Aorta (tissue), 5 donors: Measurements from ENCODE around the gene FNDC3B. TPM values are rescaled to one million over a fixed set of nuclear protein-coding genes. Genes with fewer than 3 reads are reported as not detected.

Experiments used
- ATAC-seq: fragments of 200-7000 bp; cut with Tn5 transposase; one replicate; pipeline ENCODE4 v1.9.1; 2022; ENCODE audit warnings: moderate library complexity; ENCODE audit not compliant: low FRiP score
- DNase-seq, 2 donors: peaks; one replicate each; pipeline ENCODE4 v3.0.0-alpha.2; 2020
- H3K27ac ChIP-seq, 2 donors: one replicate each; pipeline ENCODE4 v1.5.1; 2013; ENCODE audit warnings: low read length in 2 of 2, mild to moderate bottlenecking in 2 of 2, moderate library complexity in 2 of 2, control low read depth in 1 of 2, inconsistent platforms in 1 of 2, low read depth in 1 of 2
- H3K27me3 ChIP-seq, 2 donors: one replicate each; pipeline ENCODE4 v1.6.1; 2013; ENCODE audit warnings: control low read depth in 1 of 2, low read length in 1 of 2, mild to moderate bottlenecking in 1 of 2, moderate library complexity in 1 of 2; ENCODE audit not compliant: insufficient read depth in 2 of 2, control insufficient read depth in 1 of 2
- H3K36me3 ChIP-seq, 2 donors: one replicate each; pipeline ENCODE4 v1.6.1; 2013; ENCODE audit warnings: control low read depth in 1 of 2, low read length in 1 of 2, mild to moderate bottlenecking in 1 of 2; ENCODE audit not compliant: insufficient read depth in 2 of 2, control insufficient read depth in 1 of 2
- H3K4me1 ChIP-seq, 2 donors: one replicate each; pipeline ENCODE4 v1.6.1; 2013; ENCODE audit warnings: low read length in 2 of 2, control low read depth in 1 of 2, mild to moderate bottlenecking in 1 of 2, moderate library complexity in 1 of 2; ENCODE audit not compliant: insufficient read depth in 2 of 2, control insufficient read depth in 1 of 2
- H3K4me3 ChIP-seq, 2 donors: one replicate each; pipeline ENCODE4 v1.5.1; 2013; ENCODE audit warnings: low read length in 2 of 2, control low read depth in 1 of 2, mild to moderate bottlenecking in 1 of 2
- H3K9me3 ChIP-seq: one replicate; pipeline ENCODE4 v1.6.1; 2013; ENCODE audit warnings: mild to moderate bottlenecking, low read length; ENCODE audit not compliant: control insufficient read depth
- WGBS, 2 donors: extraction: QIAGEN DNeasy Blood & Tissue Kit; methylation state at CpG; one replicate each; pipeline ENCODE4 v1.1.7; 2013; 5-methylcytosine and 5-hydroxymethylcytosine counted together
- intact Hi-C, 2 donors: fragments of 100-400 bp; cut with DNase I; formaldehyde crosslinking; loops; one replicate each; pipeline versions ENCODE4 v1.14.2 to v1.15.0; 2022
- polyA plus RNA-seq, 2 donors: library from polyadenylated mRNA; stranded (reverse); fragments of 200-250 nt; gene quantifications; one replicate each; pipeline ENCODE4 v1.2.3, GENCODE V29; 2013
- total RNA-seq, 2 donors: library from RNA; stranded (reverse); fragmentation: NEBNext Ultra II Directional; extraction: Animal tissue kit (Norgen Biotek cat#: 25700); gene quantifications; one replicate each; pipeline ENCODE4 v1.2.1, GENCODE V29; 2021
- donor health status: healthy with polysubstance abuse.
- donor health status: Bipolar disorder and iron deficiency.
- donor health status: DM: no; HTN: no; CAD: no.
- donor health status: DM: no; HTN: no; CAD: no.
- donor health status: DM: yes; HTN: yes; CAD: no.

Gene FNDC3B
- total and polyA plus RNA-seq, 4 donors: 12.5 to 239 (median 120) TPM

DNA sequence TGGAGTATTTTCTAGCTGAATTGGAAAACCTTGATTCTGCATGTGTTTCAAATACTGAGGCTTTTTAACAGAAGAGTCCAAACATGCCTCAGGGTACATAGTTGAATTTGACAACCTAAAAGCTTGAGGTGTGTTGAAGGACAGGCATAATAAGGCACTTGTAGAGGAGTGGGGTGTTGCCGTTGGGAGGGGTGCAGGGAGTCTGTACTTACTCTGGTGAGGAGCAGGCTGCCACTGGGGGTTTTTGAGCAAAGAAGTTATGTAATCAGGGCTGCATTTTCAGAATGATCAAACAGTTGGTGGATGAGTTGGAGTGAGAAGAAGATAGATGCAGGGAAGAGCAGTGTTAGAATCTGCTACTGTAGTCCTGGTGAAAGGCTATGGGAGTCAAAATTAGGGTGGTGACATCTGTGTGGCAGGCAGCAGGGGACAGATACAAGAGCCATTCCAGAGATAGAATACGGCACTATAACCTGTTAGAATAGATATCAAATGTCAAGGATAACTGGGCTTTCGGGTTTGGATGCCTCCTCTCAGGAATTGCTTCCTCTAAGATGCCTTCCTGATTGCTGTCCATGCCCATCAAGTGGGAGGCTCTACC is 247.3 kb downstream of the FNDC3B start:
- ATAC-seq: no peak
- no peaks in the 10 kb centered on the region for H3K36me3 ChIP-seq
- intact Hi-C loops: no loop called here

DNA sequence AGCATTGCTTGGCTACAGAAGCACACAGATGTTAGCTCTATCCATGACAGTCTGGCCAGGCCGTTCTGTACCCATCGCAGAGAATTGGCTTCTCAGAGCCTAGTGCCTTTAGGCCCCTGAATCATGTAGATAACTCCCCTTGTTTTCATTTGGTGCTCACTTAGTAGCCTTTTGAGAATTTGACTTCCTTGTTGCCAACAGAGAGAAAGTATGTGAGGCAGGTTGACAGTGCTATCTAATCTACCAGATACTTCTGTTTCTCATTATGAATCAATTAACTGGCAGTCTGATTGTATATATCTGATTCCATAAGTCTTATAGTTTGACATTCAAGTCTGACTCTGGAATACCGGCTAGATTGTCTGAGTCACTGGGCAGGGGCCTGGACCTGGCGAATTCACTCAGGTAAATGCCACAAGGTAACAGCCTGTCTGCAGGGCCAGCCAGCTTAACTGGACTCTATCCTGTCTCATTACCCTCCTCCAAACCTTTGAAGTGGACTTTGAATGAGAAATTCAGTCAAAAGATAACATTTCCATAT is 248.6 kb downstream of the FNDC3B start:
- H3K9me3 ChIP-seq: no peaks in the 10 kb centered on the region
- WGBS, 2 donors: 59 to 64% methylated on average over 4 of the region's 4 CpGs
- intact Hi-C loops: no loop called here
- H3K4me1 ChIP-seq: peaks cover 3 to 4% of the 10 kb centered on the region in 2 donors
- H3K27ac ChIP-seq: peak overlapping the region in 1 of 2 donors; percentile 48
- H3K4me3 ChIP-seq: no peak overlapping the region
- DNase-seq (no peak), ATAC-seq (no peak)
- H3K36me3 ChIP-seq: no peaks in the 10 kb centered on the region
- H3K27me3 ChIP-seq: no peaks in the 10 kb centered on the region

More for the DNA sequence above, 247.3 kb downstream of the FNDC3B start:
- no peak overlapping the region for H3K27ac ChIP-seq
- no peaks in the 10 kb centered on the region for H3K27me3 ChIP-seq
- DNase-seq: no peak
- peaks cover 0 to 8% of the 10 kb centered on the region in 2 donors for H3K4me1 ChIP-seq
- H3K4me3 ChIP-seq: no peak overlapping the region
- H3K9me3 ChIP-seq: no peaks in the 10 kb centered on the region
- WGBS, 2 donors: 63 to 71% methylated on average over 3 of the region's 3 CpGs

DNA sequence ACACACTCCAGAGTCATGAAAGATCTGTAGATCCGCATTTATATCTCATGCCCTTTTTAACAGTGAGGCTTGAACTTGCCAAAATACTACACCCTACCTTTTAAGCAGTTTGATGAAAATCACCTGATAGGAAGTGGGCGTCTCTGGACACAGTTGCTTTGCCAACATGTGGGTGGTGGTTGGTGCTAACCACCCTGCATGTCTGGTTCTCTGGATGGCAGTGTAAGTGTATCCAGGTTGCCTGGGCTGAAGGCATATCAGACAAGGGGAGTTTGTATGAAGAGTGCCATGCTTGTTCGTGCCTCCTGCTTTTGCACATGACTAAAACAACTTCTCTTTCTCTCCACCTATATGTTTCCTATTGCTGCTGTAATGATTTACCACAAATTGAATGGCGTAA is 249.3 kb downstream of the FNDC3B start:
- WGBS, 2 donors: 77 to 82% methylated on average over 4 of the region's 4 CpGs
- no peak for ATAC-seq

DNA sequence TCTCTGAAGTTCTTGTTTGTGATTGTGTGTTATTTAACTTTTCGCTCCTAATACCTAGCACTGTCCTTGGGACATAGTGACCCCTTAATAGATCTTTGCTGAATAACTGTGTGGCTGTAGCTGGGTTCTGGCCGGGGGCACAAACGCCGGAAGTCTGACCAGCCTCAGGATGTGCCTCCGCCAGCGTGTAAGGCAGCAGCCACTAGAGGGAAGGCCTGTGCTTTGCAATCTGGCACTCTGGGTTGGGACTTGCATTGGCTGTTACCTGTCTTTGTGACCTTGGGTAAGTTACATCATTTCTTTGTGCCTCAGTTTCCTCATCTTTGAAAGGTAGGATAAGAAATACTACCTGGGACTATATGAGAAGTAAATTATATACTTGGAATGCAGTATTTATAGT is 250.2 kb downstream of the FNDC3B start:
- peak; percentile 67 for ATAC-seq
- DNase-seq: peak in 1 of 2 donors; percentile 65
- Histone ChIP-seq H3K27ac (no peak overlapping the region), H3K4me1 (peaks cover 0 to 3% of the 10 kb centered on the region in 2 donors), H3K27me3 (no peaks in the 10 kb centered on the region), H3K9me3 (no peaks in the 10 kb centered on the region), H3K4me3 (no peak overlapping the region), H3K36me3 (peaks cover 0 to 2% of the 10 kb centered on the region in 2 donors)
- WGBS, 2 donors: 55 to 63% methylated on average over 6 of the region's 6 CpGs
- intact Hi-C loops: no loop called here

More for the DNA sequence above, 249.3 kb downstream of the FNDC3B start:
- Histone ChIP-seq H3K27me3 (no peaks in the 10 kb centered on the region), H3K4me1 (peaks cover 3 to 4% of the 10 kb centered on the region in 2 donors), H3K9me3 (no peaks in the 10 kb centered on the region), H3K27ac (peak overlapping the region in 1 of 2 donors; percentile 17), H3K4me3 (no peak overlapping the region), H3K36me3 (no peaks in the 10 kb centered on the region)
- intact Hi-C loops: no loop called here
- DNase-seq: no peak

DNA sequence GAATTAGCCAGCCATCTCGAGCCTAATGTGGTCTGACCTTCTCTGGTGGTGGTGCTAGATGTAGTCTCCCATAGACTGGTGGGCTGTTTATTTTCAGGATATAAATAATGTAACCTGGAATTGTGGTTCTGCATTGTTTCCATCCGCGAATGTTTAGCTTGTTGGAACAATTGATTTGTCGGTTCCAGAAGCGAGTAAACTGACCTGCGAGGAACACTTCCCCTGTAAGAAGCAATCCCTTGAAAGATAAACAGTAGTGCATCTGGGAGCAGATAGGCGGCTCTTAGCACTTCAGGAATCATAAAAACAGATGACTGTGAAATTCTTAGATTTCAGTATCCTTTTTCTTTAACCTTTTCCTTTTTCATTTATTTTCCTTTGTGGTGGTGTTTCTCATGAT is 251.1 kb downstream of the FNDC3B start:
- peaks cover 0 to 2% of the 10 kb centered on the region in 2 donors for H3K36me3 ChIP-seq
- no peaks in the 10 kb centered on the region for H3K27me3 ChIP-seq
- intact Hi-C loops: loop anchor here in 1 of 2 donors (5.0 kb wide), 1 partner anchor 42 kb away; no protein-coding TSS in a partner anchor
- H3K27ac ChIP-seq: no peak overlapping the region
- no peak for ATAC-seq
- no peak for DNase-seq
- no peaks in the 10 kb centered on the region for H3K9me3 ChIP-seq
- H3K4me1 ChIP-seq: peaks cover 0 to 3% of the 10 kb centered on the region in 2 donors
- WGBS, 2 donors: 72 to 75% methylated on average over 7 of the region's 7 CpGs
- no peak overlapping the region for H3K4me3 ChIP-seq

DNA sequence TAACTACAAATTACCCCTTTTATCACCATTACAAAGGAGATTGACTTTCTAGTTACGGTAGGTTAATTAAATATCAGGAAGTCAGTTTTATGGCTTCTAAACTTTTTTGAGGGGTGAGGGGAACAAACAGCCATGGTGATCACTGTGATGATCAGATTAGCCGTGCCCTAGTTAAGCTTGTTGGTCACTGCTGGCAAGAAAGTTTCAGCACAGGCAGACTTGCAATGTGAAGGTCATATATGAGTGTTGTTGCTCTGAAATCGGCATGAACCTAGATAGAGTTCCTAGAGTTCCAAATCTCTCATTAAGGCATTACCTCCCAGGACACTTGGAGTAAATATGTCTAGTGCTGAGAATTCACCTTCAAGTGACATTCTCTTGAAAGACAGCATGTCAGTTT is 252.3 kb downstream of the FNDC3B start:
- Histone ChIP-seq H3K4me3 (no peak overlapping the region), H3K36me3 (peaks cover 0 to 5% of the 10 kb centered on the region in 2 donors), H3K4me1 (peaks cover 0 to 3% of the 10 kb centered on the region in 2 donors), H3K27me3 (no peaks in the 10 kb centered on the region), H3K27ac (no peak overlapping the region), H3K9me3 (no peaks in the 10 kb centered on the region)
- DNase-seq: no peak
- intact Hi-C loops: loop anchor here in 1 of 2 donors (5.0 kb wide), 1 partner anchor 41 kb away; no protein-coding TSS in a partner anchor
- ATAC-seq: no peak
- 58 to 63% methylated on average over 3 of the region's 3 CpGs for WGBS, 2 donors

DNA sequence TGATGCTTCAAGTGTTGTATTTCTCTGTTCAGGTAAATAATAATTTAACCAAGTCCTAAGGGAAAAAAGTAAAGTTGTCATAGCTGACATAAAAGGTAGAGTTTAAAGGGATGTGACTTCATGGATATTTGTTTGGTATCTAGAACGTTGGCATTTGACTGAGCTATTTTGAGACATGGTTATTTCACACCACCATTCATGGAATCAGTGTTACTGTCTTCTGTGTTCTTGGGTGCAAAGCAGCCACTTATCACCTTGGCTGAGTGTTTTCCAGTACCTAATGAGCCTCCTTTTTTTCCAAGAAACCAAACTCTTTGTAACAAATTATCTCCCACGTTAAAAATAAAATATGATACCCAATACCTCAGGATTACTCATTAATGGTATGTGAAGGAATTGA is 253.0 kb downstream of the FNDC3B start:
- Histone ChIP-seq H3K27me3 (no peaks in the 10 kb centered on the region), H3K9me3 (no peaks in the 10 kb centered on the region), H3K27ac (no peak overlapping the region), H3K4me3 (no peak overlapping the region), H3K36me3 (peaks cover 0 to 5% of the 10 kb centered on the region in 2 donors), H3K4me1 (peaks cover 0 to 3% of the 10 kb centered on the region in 2 donors)
- 34 to 41% methylated on average over 2 of the region's 2 CpGs for WGBS, 2 donors
- ATAC-seq (no peak), DNase-seq (no peak)
- intact Hi-C loops: loop anchor here in 1 of 2 donors (5.0 kb wide), 1 partner anchor 40 kb away; no protein-coding TSS in a partner anchor

DNA sequence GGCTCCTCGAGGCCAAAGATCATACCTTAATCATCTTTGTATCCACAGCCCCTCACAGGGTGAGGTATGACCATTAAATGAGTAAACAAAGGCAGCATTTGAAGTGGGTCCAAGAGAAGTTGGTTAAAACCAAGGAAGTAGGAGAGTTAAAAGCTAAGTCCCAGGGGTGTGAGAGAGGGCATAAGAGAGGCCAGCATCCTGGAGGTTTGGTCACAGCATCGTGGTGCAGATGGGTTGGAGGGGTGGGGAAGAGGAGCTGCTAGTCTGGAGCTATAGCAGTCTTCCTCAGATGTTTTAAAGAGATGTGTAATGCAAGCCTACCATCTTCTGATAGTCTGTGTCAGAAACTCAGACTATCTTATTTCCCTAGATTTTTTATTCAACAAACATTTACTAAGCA is 253.7 kb downstream of the FNDC3B start:
- H3K9me3 ChIP-seq: no peaks in the 10 kb centered on the region
- no peak for DNase-seq
- no peaks in the 10 kb centered on the region for H3K27me3 ChIP-seq
- no peak overlapping the region for H3K27ac ChIP-seq
- intact Hi-C loops: loop anchor here in 1 of 2 donors (5.0 kb wide), 1 partner anchor 39 kb away; no protein-coding TSS in a partner anchor
- H3K4me1 ChIP-seq: peaks cover 0 to 3% of the 10 kb centered on the region in 2 donors
- 72 to 86% methylated on average over 2 of the region's 2 CpGs for whole genome bisulfite sequencing, 2 donors
- no peak overlapping the region for H3K4me3 ChIP-seq
- no peak for ATAC-seq
- H3K36me3 ChIP-seq: peaks cover 0 to 5% of the 10 kb centered on the region in 2 donors
